ENCODE results near the gene TBC1D4. TPM values are rescaled to one million over a fixed set of nuclear protein-coding genes. Genes with fewer than 3 reads are reported as not detected.

The TBC1D4 gene
- total RNA-seq, 1 donor from 2014 or later, result 9.5 TPM

GRCh38 chr13:75418997-75419396 lies 63.0 kb downstream of the TBC1D4 start:
- peak; percentile 21 for ATAC-seq

GRCh38 chr13:75418186-75418843 lies 63.7 kb downstream of the TBC1D4 start:
- DNase-seq (ENCODE audit: low spot score), result no peak
- no peak for ATAC-seq

More at GRCh38 chr13:75418997-75419396, 63.0 kb downstream of the TBC1D4 start:
- no peak for DNase-seq (ENCODE audit: low spot score)

- ATAC-seq (peak; percentile 80), DNase-seq (ENCODE audit: low spot score) (no peak)
These were observed 64.3 kb downstream of the TBC1D4 start for GRCh38 chr13:75417656-75418055.

- DNase-seq (ENCODE audit: low spot score) (no peak), ATAC-seq (no peak)
These were observed 65.0 kb downstream of the TBC1D4 start for GRCh38 chr13:75417012-75417384.

GRCh38 chr13:75416327-75417011 lies 65.5 kb downstream of the TBC1D4 start:
- ATAC-seq, result no peak
- DNase-seq (ENCODE audit: low spot score), result no peak

GRCh38 chr13:75415694-75416093 lies 66.3 kb downstream of the TBC1D4 start:
- DNase-seq (ENCODE audit: low spot score) (no peak), ATAC-seq (peak; percentile 36)

- no peak for ATAC-seq
These were observed 66.8 kb downstream of the TBC1D4 start for GRCh38 chr13:75415171-75415570.

GRCh38 chr13:75414036-75414827 lies 67.7 kb downstream of the TBC1D4 start:
- ATAC-seq (no peak), DNase-seq (ENCODE audit: low spot score) (no peak)

More at GRCh38 chr13:75415171-75415570, 66.8 kb downstream of the TBC1D4 start:
- no peak for DNase-seq (ENCODE audit: low spot score)

GRCh38 chr13:75411924-75412537 lies 69.9 kb downstream of the TBC1D4 start:
- DNase-seq (ENCODE audit: low spot score) (peak; percentile 51), ATAC-seq (peak; percentile 77)

- no peak for ATAC-seq
- no peak for DNase-seq (ENCODE audit: low spot score)
These were observed 71.8 kb downstream of the TBC1D4 start for GRCh38 chr13:75410207-75410606.

- DNase-seq (ENCODE audit: low spot score), result no peak
- no peak for ATAC-seq
These were observed 74.0 kb downstream of the TBC1D4 start for GRCh38 chr13:75407998-75408397.

- ATAC-seq (no peak), DNase-seq (ENCODE audit: low spot score) (no peak)
These were observed 74.5 kb downstream of the TBC1D4 start for GRCh38 chr13:75407473-75407872.

GRCh38 chr13:75405976-75406703 lies 75.8 kb downstream of the TBC1D4 start:
- DNase-seq (ENCODE audit: low spot score), result no peak
- ATAC-seq, result no peak

- ATAC-seq (no peak), DNase-seq (ENCODE audit: low spot score) (no peak)
These were observed 77.2 kb downstream of the TBC1D4 start for GRCh38 chr13:75404726-75405125.

- ATAC-seq (no peak), DNase-seq (ENCODE audit: low spot score) (no peak)
These were observed 79.2 kb downstream of the TBC1D4 start for GRCh38 chr13:75402787-75403186.

GRCh38 chr13:75400775-75401174 lies 81.2 kb downstream of the TBC1D4 start:
- no peak for ATAC-seq
- DNase-seq (ENCODE audit: low spot score), result no peak

GRCh38 chr13:75399879-75400217 lies 82.1 kb downstream of the TBC1D4 start:
- DNase-seq (ENCODE audit: low spot score), result no peak
- peak; percentile 23 for ATAC-seq

GRCh38 chr13:75399168-75399878 lies 82.6 kb downstream of the TBC1D4 start:
- no peak for ATAC-seq
- DNase-seq (ENCODE audit: low spot score), result no peak

- no peak for ATAC-seq
- no peak for DNase-seq (ENCODE audit: low spot score)
These were observed 83.9 kb downstream of the TBC1D4 start for GRCh38 chr13:75398072-75398471.

- no peak for ATAC-seq
These were observed 86.1 kb downstream of the TBC1D4 start for GRCh38 chr13:75395901-75396300.

More at GRCh38 chr13:75395901-75396300, 86.1 kb downstream of the TBC1D4 start:
- DNase-seq (ENCODE audit: low spot score), result no peak

Data from left lobe of liver (tissue), 2 donors.